Fibroblast of skin of left biceps (primary cell): ENCODE data around the gene IFIT5.
A peak's percentile ranks its signal among the peaks of the same experiment; 100 is the strongest.
"Not testable (repeated sequence)": the region's sequence is repeated elsewhere in the genome, so short reads cannot be mapped to it uniquely, and the experiment has no call there.

Source experiments
- DNase-seq, 2 experiments: peaks; one replicate each; pipeline ENCODE4 v3.0.0-alpha.2; 2013; ENCODE audit warnings: low read depth in 2 of 2

The IFIT5 gene

DNA sequence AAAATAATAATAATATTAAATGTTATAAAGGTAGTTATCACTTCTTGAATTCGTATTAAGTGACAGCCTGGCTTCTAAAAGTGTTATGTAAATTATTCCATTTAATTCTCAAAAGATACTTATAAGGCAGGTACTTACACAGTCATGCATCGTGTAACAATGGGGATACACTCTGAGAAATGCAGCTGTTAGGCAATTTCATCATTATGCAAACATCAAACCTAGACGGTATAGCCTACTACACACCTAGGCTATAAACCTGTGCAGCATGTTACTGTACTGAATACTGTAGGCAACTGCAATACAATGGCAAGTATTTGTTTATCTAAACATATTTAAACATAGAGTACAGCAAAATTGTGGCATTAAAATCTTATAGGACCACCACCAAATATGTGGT lies 20.5 kb upstream of the IFIT5 start:
- DNase-seq, result no peak

DNA sequence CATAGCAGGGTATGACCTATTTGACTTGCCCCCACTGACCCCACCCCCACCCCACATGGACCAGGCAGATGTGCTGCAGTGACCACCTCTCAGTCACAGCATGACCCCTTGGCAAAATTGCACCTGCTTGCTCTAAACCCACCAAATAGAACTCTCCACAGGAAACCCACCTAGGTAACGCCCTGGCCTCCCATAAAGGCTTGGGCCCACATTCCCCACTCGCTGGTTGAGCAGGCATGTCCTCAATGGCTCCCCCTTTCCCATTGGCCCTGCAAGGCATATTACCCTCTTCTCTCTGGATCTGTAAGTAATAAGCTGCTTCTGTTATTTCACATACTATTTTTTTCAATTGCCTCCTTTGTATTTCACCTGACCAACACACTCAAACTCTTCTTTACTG lies 19.2 kb upstream of the IFIT5 start:
- DNase-seq, result no peak

DNA sequence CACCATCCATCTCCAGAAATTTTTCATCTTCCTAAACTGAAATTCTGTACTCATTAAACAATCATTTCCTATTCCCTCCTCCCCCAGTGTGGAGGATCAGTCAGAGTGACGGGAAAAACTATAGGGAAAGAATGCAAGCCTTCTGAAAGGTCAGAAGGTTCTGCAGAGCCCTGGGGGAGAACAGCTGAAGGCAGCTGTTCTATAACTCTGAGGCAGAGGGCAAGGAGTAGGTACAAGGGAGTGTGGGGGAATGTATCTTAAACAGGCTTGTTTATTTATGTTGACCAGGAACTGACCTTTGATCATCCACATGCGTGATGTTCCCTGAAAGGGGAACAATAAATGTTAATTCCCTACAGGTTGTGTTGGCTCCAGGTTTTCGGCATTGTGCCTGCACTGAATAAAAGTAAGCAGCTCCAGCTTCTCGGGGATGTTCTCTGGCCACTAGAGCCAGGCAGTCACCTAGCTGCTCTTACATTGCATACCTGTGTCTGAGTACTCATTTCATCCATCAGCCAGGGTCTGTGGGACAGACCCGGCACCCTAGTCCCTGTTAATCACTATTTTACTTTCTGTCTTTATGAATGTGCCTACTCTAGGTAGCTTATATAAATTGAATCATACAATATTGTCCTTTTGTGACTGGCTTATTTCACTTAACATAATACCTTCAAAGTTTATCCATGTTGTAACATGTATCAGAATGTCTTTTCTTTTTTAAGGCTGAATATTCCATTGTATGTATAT lies 16.2 kb upstream of the IFIT5 start:
- no peak for DNase-seq

DNA sequence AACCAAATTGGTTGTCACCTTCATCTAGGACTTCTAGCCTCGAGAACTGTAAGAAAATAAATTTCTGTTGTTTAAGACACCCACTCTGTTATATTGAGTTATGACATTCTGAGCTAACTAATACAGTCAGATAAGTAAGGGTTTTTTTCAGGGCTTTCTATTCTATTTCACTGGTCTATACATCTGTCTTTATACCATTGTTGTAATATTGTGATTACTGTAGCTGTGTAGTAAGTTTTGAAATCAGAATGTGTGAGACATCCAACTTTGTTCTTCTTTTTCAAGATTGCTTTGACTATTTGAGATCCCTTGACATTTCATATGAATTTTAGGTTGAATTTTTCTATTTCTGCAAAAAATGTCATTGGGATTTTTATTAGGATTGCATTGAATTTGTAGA lies 14.4 kb upstream of the IFIT5 start:
- DNase-seq, result no peak

- DNase-seq, result no peak
Observed at GRCh38 chr10:89403043-89403442, 11.3 kb upstream of the IFIT5 start.

DNA sequence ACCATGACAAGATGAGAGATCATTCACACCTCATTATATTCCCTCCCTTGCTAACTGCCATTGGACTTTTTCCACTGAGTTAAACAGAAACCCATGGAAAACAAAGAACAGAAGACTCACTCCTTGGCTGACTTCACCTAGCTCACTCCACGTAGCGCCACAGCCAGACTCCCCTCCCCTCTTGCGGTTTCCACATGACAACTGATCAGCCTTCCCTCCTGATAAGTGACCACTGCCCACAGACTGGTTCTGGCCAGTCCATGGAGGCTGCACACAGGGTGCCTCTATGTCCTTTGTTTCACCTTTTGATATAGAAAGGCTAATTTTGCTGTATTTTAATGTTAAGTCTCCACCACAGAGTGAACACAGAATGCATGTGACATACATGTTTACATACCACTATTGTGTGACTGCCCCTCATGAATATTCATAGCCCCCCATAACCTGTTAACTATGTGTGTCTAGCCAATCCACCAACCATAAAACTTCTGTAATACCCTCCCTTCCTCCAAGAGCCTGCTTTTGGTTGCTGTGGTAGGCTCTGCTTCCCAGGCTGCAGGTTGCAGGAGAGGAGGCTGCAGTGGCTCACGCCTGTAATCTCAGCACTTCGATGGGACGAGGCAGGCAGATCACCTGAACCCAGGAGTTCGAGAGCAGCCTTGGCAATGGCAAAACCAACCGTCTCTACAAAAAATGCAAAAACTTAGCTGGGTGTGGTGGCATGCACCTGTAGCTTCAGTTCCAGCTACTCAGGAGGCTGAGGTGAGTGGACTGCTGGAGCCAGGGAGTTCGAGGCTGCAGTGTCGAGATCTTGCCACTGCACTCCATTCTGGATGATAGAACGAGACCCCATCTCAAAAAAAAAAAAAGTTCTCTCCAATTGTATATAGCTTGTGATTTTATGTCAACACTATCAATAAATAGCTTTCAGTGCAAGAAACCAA lies 10.0 kb upstream of the IFIT5 start:
- no peak for DNase-seq

DNA sequence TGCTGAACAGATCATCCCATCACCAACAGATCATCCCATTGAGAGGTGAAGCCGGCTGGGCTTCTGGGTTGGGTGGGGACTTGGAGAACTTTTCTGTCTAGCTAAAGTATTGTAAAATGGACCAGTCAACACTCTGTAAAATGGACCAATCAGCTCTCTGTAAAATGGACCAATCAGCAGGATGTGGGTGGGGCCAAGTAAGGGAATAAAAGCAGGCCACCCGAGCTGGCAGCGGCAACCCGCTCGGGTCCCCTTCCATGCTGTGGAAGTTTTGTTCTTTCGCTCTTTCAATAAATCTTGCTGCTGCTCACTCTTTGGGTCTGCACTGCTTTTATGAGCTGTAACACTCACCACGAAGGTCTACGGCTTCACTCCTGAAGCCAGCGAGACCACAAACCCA lies 8.2 kb upstream of the IFIT5 start:
- not testable (repeated sequence) for DNase-seq

DNA sequence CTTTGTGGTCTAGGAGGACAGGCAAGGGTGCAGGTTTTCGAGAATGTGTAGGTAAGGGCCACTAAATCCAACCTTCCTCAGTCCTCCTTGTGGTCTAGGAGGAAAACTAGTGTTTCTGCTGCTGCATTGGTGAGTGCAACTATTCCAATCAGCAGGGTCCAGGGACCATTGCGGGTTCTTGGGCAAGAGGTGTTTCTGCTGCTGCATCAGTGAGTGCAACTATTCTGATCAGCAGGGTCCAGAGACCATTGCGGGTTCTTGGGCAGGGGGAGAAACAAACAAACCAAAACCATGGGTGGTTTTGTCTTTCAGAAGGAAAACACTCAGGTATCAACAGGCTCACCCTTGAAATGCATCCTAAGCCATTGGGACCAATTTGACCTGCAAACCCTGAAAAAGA lies 6.6 kb upstream of the IFIT5 start:
- DNase-seq, result not testable (repeated sequence)

DNA sequence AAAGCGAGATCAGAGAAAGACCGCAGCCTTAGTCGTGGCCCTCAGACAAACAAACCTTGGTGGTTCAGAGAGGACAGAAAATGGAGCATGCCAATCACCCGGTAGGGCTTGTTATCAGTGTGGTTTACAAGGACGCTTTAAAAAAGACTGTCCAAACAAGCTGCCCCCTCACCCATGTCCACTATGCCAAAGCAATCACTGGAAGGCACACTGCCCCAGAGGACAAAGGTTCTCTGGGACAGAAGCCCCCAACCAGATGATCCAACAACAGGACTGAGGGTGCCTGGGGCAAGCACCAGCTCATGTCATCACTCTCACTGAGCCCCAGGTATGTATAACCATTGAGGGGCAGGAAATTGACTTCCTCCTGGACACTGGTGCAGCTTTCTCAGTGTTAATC lies 5.1 kb upstream of the IFIT5 start:
- not testable (repeated sequence) for DNase-seq

- DNase-seq, result not testable (repeated sequence)
Observed at GRCh38 chr10:89410551-89410950, 3.8 kb upstream of the IFIT5 start.

DNA sequence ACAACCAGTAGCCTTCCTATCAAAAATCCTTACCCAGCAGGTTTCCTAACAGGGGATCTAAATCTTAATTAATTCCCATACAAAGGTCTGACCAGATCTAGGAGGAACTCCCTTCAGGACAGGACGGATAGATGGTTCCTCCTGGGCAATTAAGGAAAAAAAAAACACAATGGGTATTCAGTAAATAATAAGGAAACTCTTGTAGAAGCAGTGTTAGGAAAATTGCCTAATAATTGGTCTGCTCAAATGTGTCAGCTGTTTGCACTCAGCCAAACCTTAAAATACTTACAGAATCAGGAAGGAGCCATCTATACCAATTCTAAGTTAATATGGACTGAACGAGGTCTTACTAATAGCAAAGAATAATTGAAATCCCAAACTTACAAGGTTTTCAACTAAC lies 3.2 kb upstream of the IFIT5 start:
- not testable (repeated sequence) for DNase-seq

- not testable (repeated sequence) for DNase-seq
Observed at GRCh38 chr10:89412276-89412675, 2.1 kb upstream of the IFIT5 start.

GRCh38 chr10:89413398-89413912 lies 913 bp upstream of the IFIT5 start:
- no peak for DNase-seq

GRCh38 chr10:89414879-89415821 lies 782 bp downstream of the IFIT5 start:
- DNase-seq, result no peak

DNA sequence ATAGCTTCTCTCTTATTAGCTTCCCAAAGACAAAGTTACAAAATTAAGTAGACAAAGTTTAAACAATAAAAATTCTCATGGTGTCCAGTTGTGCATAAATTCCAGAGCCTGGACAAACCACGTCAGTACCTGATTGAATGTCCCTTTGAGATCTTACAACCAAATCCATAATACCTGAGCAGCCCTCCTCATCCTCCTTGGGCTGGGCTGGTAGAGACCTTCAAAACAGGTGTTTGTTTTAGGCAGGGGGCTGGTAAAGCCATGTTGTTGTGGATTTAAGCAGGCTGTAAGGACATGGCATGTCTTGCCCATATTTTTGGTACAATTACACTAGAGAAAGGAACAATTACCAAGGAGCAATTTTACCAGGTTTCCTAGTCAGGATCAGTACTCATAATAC lies 2.1 kb downstream of the IFIT5 start:
- no peak for DNase-seq

DNA sequence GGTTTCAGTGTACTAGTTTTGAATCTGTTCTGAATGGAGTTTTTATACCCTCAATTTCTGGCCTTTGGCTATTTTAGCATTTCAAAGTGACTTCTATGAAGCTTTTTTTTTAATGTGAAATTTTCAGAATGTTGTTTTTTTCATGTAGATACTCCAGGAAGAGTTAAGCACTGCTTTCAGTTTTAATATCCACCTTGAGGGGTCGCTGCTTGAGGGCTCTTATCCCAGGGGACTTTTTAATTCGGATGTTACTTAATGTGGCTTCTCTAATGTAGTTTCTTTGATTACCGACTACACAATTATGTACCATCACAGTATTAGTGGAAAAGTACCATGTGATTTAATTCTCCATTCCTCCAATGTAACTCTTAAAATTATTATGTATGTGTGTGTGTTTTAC lies 5.2 kb downstream of the IFIT5 start:
- DNase-seq, result no peak

GRCh38 chr10:89421018-89421476 lies 6.7 kb downstream of the IFIT5 start:
- DNase-seq, result no peak

- no peak for DNase-seq
Observed at GRCh38 chr10:89425000-89425399, 10.6 kb downstream of the IFIT5 start.

GRCh38 chr10:89426230-89426868 lies 12.0 kb downstream of the IFIT5 start:
- peak in 1 of 2 experiments; percentile 21 for DNase-seq

DNA sequence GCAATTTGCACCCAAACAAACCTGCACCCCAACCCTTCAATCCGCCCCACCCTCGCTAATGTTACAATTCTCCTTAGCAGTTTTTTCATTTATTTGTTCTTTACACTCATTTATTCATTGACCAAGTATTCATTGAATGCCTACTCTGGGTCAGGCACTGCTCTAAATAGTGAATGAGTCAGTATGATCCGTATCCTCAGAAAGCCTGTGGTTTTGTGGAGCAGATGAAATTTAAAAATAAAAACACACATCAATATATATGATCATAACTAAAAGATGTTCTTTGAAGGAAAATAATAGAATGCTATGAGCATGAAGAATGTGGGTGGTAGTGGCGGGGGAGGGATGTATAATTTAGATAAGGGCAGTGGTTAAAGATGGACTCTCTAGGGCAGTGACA lies 13.3 kb downstream of the IFIT5 start:
- peak; percentile 53 to 57 for DNase-seq

GRCh38 chr10:89428877-89429276 lies 14.5 kb downstream of the IFIT5 start:
- DNase-seq, result no peak
